SW480 (cell line): ENCODE data around the gene DMBT1.

Experiments used
- DNase-seq: peaks from one replicate; pipeline ENCODE4 v3.0.0-alpha.2; 2016; ENCODE audit warnings: low spot score

Gene DMBT1

DNA sequence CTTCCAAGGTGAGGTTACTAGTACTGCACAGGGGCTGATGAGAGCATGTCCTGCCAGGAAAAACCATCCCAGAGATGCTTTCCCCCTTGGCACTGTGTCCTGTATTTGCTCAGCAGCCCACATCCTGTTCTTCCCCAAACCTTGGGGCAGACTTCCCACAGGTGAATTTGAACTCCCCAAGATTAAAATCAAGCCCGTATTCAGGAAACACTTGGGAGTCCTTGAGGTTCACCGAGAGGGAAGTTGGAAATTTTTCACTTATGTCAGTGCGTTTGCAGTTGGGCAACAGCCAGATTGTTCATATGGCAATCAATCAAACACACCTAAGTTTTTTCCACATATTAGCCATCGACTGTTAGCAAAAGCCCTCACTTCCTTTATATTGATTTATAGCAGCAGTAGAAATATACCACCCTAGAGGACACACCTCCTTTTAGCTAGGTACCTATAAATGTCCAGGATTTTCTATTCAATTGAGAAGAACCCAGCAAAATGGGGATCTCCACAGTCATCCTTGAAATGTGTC is at the start of gene DMBT1:
DMBT1 (plus strand) TSS at position 476 of the 526 bp plus-strand sequence; CDS start at position 493, 17 bp downstream.
- DNase-seq = no peak

DNA sequence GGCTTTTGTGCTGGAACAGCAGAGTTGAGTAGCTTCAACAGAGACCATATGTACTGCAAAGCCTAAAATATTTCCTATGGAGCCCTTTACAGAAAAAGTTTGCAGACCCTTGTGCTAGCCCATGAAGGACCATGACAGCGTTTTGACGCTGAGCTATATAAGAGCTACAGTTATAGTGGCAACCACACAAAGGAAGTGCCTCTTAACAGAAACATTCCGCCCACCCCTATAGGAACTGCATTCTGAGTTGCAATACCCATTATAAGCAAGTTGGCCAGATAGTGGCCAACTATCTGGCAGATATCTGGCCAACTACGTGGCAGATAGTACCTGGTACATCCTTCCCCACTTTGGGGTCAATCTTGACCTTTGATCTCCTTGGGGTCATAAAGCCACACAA is 47.5 kb upstream of the DMBT1 start:
- no peak for DNase-seq

DNA sequence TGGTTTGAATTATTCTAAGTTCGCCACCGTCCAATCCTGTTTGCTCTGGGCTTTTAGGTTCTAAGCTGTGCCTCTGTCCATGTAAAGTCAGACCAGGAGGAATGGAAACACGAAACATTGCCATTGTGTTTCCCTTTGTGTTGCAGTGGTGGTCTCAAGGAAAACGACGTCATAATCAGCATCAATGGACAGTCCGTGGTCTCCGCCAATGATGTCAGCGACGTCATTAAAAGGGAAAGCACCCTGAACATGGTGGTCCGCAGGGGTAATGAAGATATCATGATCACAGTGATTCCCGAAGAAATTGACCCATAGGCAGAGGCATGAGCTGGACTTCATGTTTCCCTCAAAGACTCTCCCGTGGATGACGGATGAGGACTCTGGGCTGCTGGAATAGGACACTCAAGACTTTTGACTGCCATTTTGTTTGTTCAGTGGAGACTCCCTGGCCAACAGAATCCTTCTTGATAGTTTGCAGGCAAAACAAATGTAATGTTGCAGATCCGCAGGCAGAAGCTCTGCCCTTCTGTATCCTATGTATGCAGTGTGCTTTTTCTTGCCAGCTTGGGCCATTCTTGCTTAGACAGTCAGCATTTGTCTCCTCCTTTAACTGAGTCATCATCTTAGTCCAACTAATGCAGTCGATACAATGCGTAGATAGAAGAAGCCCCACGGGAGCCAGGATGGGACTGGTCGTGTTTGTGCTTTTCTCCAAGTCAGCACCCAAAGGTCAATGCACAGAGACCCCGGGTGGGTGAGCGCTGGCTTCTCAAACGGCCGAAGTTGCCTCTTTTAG is 46.3 kb upstream of the DMBT1 start:
- DNase-seq = no peak

DNA sequence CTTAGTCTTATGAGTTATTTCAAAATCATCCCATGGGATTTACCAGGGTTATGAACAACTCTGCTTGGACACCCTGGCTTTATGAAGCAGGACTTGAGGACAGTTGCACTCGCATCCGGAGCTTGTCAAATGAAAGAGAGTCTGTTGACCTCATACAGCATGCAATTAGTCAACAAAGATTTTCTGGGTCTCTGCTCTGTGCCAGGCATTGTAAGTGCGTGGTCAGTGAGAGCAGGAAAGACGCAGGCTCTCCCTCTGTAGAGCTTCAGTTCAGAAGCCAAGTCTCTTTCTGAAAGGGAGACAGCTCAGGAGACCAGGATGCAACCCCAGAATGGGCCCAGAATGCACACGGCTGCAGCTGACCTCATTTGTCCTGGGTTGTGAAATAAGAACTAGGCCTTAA is 45.5 kb upstream of the DMBT1 start:
- DNase-seq = no peak

- peak; percentile 78 for DNase-seq
These were observed 44.8 kb upstream of the DMBT1 start for GRCh38 chr10:122515588-122516231.

DNA sequence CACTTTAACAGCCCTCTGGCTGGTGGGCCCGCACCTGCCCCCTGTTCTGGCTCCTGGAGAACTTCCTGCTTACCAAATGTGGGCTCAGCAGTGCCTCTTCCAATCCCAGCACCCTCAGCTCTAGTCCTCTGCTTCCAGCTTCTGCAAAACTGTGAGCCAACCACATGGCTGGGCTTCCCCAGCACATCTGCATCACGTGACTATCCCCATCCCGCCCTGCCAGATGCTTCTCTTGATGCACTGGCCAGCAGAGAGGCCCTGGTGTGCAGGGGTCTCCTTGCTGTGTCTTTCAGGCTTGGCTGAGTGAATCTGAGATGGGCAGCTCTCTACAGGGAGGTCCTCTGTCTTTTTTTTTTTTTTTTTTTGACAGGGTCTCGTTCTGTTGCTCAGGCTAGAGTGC is 43.8 kb upstream of the DMBT1 start:
- DNase-seq = no peak

- no peak for DNase-seq
These were observed 41.4 kb upstream of the DMBT1 start for GRCh38 chr10:122519144-122519543.

DNA sequence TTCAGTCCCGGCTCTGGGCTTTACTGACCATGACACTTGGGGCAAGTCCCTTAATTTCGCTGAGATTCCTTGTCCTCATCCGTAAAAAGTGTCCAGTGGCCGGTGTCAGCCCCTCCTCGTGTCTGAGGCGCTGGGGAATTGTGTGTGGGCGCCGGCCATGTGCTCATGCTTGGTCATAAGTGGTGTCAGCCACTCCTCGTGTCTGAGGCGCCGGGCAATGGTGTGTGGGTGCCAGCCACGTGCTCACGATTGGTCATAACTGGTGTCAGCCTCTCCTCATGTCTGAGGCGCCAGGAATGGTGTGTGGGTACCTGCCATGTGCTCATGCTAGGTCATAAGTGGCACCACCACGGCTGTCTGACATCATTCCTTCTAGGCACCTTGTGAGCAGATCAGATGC is 40.7 kb upstream of the DMBT1 start:
- no peak for DNase-seq

GRCh38 chr10:122521011-122521410 is 39.5 kb upstream of the DMBT1 start:
- DNase-seq = no peak

- DNase-seq = no peak
These were observed 35.7 kb upstream of the DMBT1 start for GRCh38 chr10:122524811-122525210.

DNA sequence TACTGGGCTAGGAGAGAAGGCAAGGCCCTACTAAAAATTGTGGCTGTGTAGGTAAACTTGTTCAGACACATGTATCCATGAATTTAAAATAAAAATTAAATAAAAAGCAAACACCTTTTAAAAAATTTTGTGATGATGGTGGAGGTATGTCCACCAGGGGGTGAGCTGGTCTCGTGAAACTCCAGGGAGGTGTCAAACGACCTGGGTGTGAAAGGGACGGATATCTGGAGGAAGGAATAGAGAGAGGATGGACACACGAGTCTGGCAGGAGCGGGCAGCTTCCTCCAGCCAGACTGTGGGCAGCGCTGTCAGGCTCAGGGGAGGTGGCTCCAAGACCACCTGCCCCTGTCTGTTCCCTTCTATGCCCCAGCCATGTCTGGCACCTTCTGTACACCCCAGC is 34.8 kb upstream of the DMBT1 start:
- no peak for DNase-seq

DNA sequence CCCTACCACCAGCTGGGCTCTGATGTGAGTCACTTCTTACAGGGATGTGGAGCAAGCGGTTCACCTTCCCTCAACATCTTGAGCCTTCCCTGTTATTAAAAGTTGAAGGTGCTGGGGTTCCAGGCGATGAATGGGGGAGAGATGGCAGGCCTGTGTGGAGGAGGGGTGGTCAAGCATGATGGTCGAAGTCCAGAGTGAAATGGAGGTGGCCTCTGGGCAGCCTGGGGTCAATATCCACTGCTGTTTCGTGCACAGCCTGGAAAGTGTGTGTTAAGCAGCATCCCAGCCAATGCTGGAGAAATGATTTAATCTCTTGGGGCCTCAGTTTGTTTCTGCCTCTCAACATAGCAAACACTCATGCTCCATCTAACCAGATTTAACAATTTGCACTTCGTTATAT is 33.7 kb upstream of the DMBT1 start:
- DNase-seq = no peak

GRCh38 chr10:122530177-122530576 is 30.4 kb upstream of the DMBT1 start:
- DNase-seq = no peak

- DNase-seq = no peak
These were observed 29.3 kb upstream of the DMBT1 start for GRCh38 chr10:122531261-122531660.

- DNase-seq = no peak
These were observed 28.6 kb upstream of the DMBT1 start for GRCh38 chr10:122531939-122532338.

DNA sequence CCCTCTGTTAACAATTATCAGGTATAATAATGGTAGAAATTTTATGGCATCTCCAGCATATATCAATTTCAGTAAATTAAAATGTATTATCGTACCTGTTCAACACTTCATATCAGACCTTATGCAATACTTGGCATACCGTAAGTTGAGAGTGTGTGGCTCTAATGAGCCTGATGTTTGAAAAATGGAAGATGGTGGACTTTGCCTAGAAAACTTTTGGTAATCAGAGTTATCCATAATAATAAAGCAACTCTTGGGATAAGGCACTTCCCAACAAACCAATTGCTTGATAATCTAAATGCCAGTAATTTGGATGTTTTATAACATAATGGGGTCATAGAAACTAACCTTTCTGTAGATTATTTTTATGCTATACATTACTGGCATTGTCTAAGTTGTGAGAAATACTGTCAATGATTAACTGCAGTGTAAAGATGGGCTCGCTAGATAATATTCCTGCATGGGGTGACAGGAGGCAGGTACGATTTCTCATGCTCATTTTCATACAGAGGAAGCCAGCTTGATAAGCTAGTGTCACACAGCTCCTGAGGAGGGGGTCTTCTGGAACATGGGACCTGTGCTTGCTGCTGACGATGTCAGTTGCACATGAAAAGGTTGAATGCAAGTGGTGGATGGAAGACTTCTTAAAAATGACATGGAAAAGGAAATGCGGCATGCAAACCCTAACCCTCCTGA is 27.8 kb upstream of the DMBT1 start:
- no peak for DNase-seq

DNA sequence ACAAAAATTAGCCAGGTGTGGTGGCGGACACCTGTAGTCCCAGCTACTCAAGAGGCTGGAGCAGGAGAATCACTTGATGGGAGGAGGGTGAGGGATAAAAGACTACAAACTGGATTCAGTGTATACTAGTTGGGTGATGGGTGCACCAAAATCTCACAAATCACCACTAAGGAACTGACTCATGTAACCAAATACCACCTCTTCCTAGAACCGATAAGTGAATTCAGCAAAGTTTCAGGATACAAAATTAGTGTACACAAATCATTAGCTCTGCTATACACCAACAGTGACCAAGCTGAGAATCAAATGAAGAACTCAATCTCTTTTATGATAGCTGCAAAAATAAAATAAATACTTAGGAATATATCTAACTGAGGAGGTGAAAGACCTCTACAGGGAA is 23.0 kb upstream of the DMBT1 start:
- DNase-seq = no peak

GRCh38 chr10:122541541-122542002 is 19.0 kb upstream of the DMBT1 start:
- DNase-seq = no peak

DNA sequence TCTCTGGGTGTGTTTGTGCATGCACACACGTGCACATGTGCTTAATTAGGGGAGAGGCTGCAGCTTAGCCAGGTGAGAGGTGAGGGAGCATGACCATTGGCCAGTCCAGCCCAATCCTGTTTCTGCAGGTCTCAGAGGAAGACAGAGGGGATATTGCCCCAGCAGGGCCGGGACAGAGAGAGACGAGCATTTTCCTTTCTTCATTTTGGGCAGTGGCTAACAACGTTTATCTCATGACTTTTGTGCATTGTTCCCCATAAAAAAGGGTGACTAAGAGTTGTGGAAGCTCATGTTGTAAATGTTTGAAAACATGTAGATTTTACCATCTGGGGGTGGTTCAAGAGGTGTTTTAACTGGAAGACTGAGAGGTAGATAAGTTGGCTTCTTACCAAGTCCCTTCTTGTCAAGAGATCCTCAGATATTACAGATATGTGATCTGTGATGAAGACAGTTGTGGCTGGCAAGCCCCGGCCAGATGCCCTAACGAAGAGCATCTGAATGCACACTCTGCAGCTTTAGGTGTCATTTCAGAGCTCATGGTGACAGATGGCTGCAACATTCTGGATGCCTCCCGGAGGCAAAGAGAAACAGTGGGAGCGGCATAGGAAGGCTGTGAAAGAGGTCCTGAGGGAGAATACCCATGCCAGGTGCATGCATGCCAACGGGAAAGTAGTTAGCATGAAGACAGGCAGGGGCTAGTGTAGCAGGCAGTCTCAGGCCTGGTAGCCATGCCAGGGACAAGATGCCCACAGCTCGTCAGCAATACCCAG is 16.7 kb upstream of the DMBT1 start:
- DNase-seq = no peak

- DNase-seq = no peak
These were observed 16.1 kb upstream of the DMBT1 start for GRCh38 chr10:122544493-122544892.

DNA sequence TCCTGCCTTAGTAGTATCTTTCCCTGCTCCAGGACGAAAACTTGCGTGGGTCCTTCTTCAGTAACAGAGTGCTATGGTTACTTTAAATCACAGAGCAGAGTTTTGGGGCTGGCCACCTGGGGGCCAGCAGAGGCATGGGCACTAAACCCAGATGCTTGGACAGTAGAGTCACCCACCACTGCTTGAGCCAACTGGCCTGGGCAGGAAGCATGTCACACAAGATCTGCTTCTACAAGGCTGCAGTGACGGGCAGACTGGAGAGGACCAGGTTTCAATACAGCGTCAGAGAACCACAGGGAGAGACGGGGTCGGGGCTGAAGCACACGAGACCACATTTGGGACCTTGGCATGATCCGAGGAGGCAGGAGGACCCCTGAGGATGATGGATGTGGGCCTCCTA is 14.3 kb upstream of the DMBT1 start:
- no peak for DNase-seq
